ENCODE measurements around the gene AARSD1. TPM values are rescaled to one million over a fixed set of nuclear protein-coding genes. Genes with fewer than 3 reads are reported as not detected.
"Not testable (repeated sequence)": the region's sequence is repeated elsewhere in the genome, so short reads cannot be mapped to it uniquely, and the experiment has no call there.

AARSD1 gene
- total RNA-seq, 1 donor from 2014 or later: 39.6 TPM

DNA sequence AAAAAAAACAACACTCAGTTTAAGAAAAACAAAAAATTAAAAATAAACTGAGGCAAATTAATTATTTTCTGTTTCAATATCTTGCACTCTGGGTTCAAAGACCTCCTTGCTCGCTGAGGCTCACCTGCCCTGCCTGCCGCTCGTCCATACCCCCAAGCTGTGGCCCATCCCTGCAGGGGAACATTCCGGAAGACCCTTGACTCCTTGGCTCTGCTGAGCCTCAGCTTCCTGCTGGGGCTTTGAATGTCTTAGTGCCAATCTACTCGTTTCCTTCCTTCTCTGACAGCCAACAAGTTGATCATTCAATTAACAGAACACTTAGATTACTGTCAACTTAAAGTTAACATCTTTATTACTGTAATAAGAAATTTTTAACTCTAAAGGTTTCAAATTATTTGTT, 39.4 kb downstream of the AARSD1 start:
- Mint-ChIP-seq H3K36me3 (ENCODE audit: low read depth, unreplicated experiment) (no peaks in the 10 kb centered on the region), H3K4me1 (ENCODE audit: unreplicated experiment) (peaks cover 19% of the 10 kb centered on the region), H3K4me3 (ENCODE audit: unreplicated experiment) (no peak overlapping the region), H3K27me3 (ENCODE audit: unreplicated experiment) (no peaks in the 10 kb centered on the region), H3K27ac (ENCODE audit: unreplicated experiment) (peak overlapping the region; percentile 24), H3K9me3 (ENCODE audit: unreplicated experiment) (no peaks in the 10 kb centered on the region)
- DNase-seq (ENCODE audit: low spot score): no peak
- TF ChIP-seq, protein P1, sequence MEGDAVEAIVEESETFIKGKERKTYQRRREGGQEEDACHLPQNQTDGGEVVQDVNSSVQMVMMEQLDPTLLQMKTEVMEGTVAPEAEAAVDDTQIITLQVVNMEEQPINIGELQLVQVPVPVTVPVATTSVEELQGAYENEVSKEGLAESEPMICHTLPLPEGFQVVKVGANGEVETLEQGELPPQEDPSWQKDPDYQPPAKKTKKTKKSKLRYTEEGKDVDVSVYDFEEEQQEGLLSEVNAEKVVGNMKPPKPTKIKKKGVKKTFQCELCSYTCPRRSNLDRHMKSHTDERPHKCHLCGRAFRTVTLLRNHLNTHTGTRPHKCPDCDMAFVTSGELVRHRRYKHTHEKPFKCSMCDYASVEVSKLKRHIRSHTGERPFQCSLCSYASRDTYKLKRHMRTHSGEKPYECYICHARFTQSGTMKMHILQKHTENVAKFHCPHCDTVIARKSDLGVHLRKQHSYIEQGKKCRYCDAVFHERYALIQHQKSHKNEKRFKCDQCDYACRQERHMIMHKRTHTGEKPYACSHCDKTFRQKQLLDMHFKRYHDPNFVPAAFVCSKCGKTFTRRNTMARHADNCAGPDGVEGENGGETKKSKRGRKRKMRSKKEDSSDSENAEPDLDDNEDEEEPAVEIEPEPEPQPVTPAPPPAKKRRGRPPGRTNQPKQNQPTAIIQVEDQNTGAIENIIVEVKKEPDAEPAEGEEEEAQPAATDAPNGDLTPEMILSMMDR (IDR thresholded peaks at IDR 0.05; ENCODE audit: unreplicated experiment): no peak

DNA sequence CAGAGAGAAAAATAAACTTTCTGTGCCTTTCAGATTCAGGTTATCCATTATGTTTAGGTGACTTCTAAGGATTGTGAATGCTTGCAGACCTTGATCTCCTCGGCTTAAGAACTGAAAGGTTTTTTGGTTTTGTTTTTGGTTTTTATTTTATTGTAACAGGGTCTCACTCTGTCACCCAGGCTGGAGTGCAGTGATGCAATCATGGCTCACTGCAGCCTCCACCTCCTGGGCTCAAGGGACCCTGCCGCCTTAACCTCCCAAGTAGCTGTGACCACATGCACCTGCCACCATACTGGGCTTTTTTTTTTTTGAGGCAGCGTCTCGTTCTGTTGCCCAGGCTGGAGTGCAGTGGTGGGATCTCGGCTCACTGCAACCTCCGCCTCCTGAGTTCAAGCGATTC, 40.8 kb downstream of the AARSD1 start:
- H3K27me3 Mint-ChIP-seq (ENCODE audit: unreplicated experiment); H3K9me3 Mint-ChIP-seq (ENCODE audit: unreplicated experiment); H3K4me3 Mint-ChIP-seq (ENCODE audit: unreplicated experiment); H3K27ac Mint-ChIP-seq (ENCODE audit: unreplicated experiment); H3K36me3 Mint-ChIP-seq (ENCODE audit: low read depth, unreplicated experiment); DNase-seq (ENCODE audit: low spot score): not testable (repeated sequence)
- peaks cover 14% of the 10 kb centered on the region for H3K4me1 Mint-ChIP-seq (ENCODE audit: unreplicated experiment)

- H3K27me3 Mint-ChIP-seq (ENCODE audit: unreplicated experiment): no peaks in the 10 kb centered on the region
- peaks cover 14% of the 10 kb centered on the region for H3K4me1 Mint-ChIP-seq (ENCODE audit: unreplicated experiment)
- no peaks in the 10 kb centered on the region for H3K9me3 Mint-ChIP-seq (ENCODE audit: unreplicated experiment)
- H3K36me3 Mint-ChIP-seq (ENCODE audit: low read depth, unreplicated experiment): no peaks in the 10 kb centered on the region
- H3K27ac Mint-ChIP-seq (ENCODE audit: unreplicated experiment): no peak overlapping the region
- H3K4me3 Mint-ChIP-seq (ENCODE audit: unreplicated experiment): no peak overlapping the region
- TF ChIP-seq, protein P1 (IDR thresholded peaks at IDR 0.05; ENCODE audit: unreplicated experiment): no peak
- no peak for DNase-seq (ENCODE audit: low spot score)
Observed at GRCh38 chr17:42922294-42922693, 42.0 kb downstream of the AARSD1 start.

DNA sequence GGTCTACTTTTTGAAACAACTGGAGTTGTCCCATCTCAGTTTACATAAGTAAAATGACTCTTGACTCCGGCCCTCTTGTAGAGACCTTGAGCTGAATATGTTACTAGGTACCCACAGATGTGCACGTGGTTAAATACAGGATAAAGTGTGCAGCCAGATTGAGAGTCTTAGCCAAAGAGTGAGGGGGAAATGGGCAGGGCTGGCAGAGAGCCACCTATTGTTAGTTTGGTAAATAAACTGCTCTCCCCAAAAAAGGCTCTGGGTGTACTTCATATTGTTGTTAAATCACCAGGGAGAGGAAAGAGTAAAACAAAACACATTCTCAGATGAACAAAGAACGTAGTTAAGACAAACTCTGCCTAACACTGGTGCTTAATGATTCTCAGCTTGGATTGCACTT, 43.3 kb downstream of the AARSD1 start:
- TF ChIP-seq, protein P1 (IDR thresholded peaks at IDR 0.05; ENCODE audit: unreplicated experiment): no peak
- Mint-ChIP-seq H3K27ac (ENCODE audit: unreplicated experiment) (peak overlapping the region; percentile 86), H3K36me3 (ENCODE audit: low read depth, unreplicated experiment) (no peaks in the 10 kb centered on the region), H3K27me3 (ENCODE audit: unreplicated experiment) (no peaks in the 10 kb centered on the region), H3K9me3 (ENCODE audit: unreplicated experiment) (no peaks in the 10 kb centered on the region), H3K4me3 (ENCODE audit: unreplicated experiment) (peak overlapping the region; percentile 23), H3K4me1 (ENCODE audit: unreplicated experiment) (peaks cover 14% of the 10 kb centered on the region)
- no peak for DNase-seq (ENCODE audit: low spot score)

- Mint-ChIP-seq H3K27ac (ENCODE audit: unreplicated experiment) (peak overlapping the region; percentile 86), H3K4me3 (ENCODE audit: unreplicated experiment) (no peak overlapping the region), H3K9me3 (ENCODE audit: unreplicated experiment) (no peaks in the 10 kb centered on the region), H3K27me3 (ENCODE audit: unreplicated experiment) (no peaks in the 10 kb centered on the region), H3K4me1 (ENCODE audit: unreplicated experiment) (peaks cover 14% of the 10 kb centered on the region), H3K36me3 (ENCODE audit: low read depth, unreplicated experiment) (no peaks in the 10 kb centered on the region)
- no peak for DNase-seq (ENCODE audit: low spot score)
- TF ChIP-seq, protein P1 (IDR thresholded peaks at IDR 0.05; ENCODE audit: unreplicated experiment): no peak
Observed at GRCh38 chr17:42920106-42920900, 44.0 kb downstream of the AARSD1 start.

DNA sequence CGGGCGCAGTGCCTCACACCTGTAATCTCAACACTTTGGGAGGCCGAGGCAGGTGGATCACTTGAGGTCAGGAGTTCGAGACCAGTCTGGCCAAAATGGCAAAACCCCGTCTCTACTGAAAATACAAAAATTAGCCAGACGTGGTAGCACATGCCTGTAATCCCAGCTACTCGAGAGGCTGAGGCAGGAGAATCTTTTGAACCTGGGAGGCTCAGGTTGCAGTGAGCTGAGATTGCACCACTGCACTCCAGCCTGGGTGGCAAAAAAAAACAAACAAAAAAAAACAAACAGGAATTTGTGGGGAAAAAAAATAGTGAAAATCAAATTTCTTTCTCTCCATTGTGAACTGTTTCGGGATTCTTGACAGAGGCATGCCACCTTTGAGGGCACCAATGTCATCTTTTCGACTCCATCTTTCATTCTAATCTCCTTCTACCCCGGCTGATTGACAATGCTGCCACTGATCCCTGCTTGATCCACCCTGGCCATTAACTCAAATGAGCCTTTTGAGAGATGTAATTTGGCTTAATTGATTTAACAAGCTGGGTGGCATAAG, 44.7 kb downstream of the AARSD1 start:
- not testable (repeated sequence) for H3K27me3 Mint-ChIP-seq (ENCODE audit: unreplicated experiment); H3K4me3 Mint-ChIP-seq (ENCODE audit: unreplicated experiment); H3K27ac Mint-ChIP-seq (ENCODE audit: unreplicated experiment); H3K36me3 Mint-ChIP-seq (ENCODE audit: low read depth, unreplicated experiment); H3K9me3 Mint-ChIP-seq (ENCODE audit: unreplicated experiment); H3K4me1 Mint-ChIP-seq (ENCODE audit: unreplicated experiment); DNase-seq (ENCODE audit: low spot score)

Measured in endothelial cell (in vitro differentiated cells).